ENCODE results near the gene VWF.

VWF gene

DNA sequence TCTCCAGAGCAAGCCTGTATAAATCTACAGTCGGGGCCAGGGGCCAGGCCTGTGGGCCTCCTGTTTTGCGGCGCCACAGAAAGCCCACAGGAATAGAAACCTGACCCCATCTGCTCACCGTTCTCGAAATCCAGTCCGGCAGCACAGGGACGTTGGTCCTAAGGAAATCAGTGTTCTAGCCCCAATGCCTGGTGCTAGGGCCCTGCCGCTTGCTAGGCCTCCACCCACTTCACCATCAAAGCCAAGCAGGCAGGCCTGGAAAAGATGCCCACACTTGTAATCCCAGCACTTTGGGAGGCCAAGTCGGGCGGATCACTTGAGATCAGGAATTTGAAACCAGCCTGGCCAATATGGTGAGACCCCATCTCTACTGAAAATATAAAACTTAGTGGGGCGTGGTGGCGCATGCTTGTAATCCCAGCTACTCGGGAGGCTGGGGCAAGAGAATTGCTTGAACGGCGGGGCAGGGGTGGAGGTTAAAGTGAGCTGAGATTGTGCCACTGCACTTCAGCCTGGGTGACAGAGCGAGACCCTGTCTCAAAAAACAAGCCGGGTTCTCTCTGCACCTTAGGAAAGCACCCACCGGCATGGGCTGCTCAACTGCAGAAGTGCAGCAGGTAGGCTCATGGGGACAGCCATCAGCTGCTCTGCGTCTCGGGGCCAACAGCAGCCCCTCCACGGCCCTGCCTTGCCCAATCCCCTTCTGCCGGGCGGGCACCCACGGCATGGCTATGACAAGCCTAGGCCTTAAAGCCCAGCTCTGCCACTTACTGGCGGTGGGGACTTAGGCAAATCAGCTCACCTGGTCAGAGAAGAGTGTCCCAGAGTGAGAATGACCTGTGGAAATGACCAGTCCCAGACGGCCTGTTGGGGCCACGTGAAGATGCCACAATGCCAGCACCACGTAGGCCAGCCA lies 47.4 kb downstream of the VWF start:
- Histone ChIP-seq H3K9me3 (ENCODE audit: control insufficient read depth, low read length) (no peaks in the 10 kb centered on the region), H3K9ac (no peak overlapping the region), H3K27me3 (ENCODE audit: control insufficient read depth, insufficient read depth, low read length) (no peaks in the 10 kb centered on the region)

DNA sequence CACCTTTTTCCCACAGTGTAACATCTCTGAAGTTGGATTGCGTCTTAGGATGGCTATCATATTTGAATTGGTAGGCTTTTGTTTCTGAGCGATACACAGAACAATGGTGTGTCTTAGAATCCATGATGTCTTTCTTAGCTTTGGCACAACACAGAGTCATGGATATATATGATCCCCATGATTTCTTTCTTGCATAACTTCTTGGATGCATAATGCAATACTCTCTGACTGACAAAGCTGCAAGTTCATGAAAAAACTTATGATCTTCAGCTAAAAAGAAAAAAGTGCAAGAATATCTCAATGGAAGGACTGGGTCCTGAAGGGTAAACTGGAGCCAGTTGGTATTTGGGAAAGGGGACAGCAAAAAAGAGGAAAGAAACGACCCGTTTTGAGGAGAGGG lies 48.1 kb downstream of the VWF start:
- Histone ChIP-seq H3K9ac (no peak overlapping the region), H3K27ac (no peak overlapping the region), H3K9me3 (ENCODE audit: control insufficient read depth, low read length) (no peaks in the 10 kb centered on the region), H3K4me2 (ENCODE audit: low read length) (no peak overlapping the region), H3K4me3 (ENCODE audit: low read depth, low read length) (no peak overlapping the region), H3K27me3 (ENCODE audit: control insufficient read depth, insufficient read depth, low read length) (no peaks in the 10 kb centered on the region), H3K4me1 (peaks cover 18% of the 10 kb centered on the region), H2AFZ (no peak overlapping the region), H3K79me2 (no peaks in the 10 kb centered on the region), H3K36me3 (ENCODE audit: control insufficient read depth, insufficient read depth, low read length) (no peaks in the 10 kb centered on the region)
- TF ChIP-seq, protein P1, sequence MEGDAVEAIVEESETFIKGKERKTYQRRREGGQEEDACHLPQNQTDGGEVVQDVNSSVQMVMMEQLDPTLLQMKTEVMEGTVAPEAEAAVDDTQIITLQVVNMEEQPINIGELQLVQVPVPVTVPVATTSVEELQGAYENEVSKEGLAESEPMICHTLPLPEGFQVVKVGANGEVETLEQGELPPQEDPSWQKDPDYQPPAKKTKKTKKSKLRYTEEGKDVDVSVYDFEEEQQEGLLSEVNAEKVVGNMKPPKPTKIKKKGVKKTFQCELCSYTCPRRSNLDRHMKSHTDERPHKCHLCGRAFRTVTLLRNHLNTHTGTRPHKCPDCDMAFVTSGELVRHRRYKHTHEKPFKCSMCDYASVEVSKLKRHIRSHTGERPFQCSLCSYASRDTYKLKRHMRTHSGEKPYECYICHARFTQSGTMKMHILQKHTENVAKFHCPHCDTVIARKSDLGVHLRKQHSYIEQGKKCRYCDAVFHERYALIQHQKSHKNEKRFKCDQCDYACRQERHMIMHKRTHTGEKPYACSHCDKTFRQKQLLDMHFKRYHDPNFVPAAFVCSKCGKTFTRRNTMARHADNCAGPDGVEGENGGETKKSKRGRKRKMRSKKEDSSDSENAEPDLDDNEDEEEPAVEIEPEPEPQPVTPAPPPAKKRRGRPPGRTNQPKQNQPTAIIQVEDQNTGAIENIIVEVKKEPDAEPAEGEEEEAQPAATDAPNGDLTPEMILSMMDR (IDR thresholded peaks at IDR 0.05) = no peak

More for the DNA sequence above, 47.4 kb downstream of the VWF start:
- H3K79me2 ChIP-seq = no peaks in the 10 kb centered on the region
- no peak overlapping the region for H3K4me2 ChIP-seq (ENCODE audit: low read length)
- H3K36me3 ChIP-seq (ENCODE audit: control insufficient read depth, insufficient read depth, low read length) = no peaks in the 10 kb centered on the region
- H2AFZ ChIP-seq = no peak overlapping the region
- H3K4me3 ChIP-seq (ENCODE audit: low read depth, low read length) = no peak overlapping the region
- TF ChIP-seq, protein P1 (IDR thresholded peaks at IDR 0.05) = no peak
- peaks cover 18% of the 10 kb centered on the region for H3K4me1 ChIP-seq
- H3K27ac ChIP-seq = no peak overlapping the region

DNA sequence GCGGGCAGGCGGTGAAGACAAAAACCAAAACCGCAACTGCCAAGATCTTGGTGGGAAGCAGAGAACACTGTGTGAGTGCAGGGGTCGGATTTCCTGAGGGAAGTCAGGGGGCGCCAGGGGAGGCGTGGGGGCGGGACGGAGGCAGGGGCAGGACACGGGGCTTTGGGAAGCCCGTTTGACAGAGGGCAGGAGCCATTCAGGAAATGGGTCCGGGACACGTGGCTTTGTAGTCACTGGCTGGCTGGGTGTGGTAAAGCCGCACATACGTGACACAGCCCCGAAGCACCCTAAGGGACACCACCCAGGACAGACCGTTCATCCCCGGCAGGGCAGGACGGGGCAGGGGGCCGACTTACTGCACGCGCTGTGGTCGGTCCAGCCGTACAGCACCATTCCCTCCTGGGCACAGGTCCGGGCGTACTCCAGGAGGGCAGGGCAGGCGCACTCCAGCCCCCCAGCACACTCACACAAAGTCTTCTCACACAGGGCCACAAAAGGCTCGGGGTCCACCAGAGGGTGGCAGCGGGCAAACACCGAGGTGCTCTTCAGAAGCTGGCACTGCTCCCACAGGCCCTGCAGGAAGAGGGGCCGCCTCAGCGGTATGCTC lies 49.4 kb downstream of the VWF start:
- Histone ChIP-seq H3K27me3 (ENCODE audit: control insufficient read depth, insufficient read depth, low read length) (no peaks in the 10 kb centered on the region), H3K9me3 (ENCODE audit: control insufficient read depth, low read length) (no peaks in the 10 kb centered on the region), H3K4me3 (ENCODE audit: low read depth, low read length) (no peak overlapping the region), H3K4me2 (ENCODE audit: low read length) (no peak overlapping the region), H3K79me2 (no peaks in the 10 kb centered on the region), H3K36me3 (ENCODE audit: control insufficient read depth, insufficient read depth, low read length) (no peaks in the 10 kb centered on the region), H3K9ac (no peak overlapping the region), H2AFZ (peak overlapping the region; percentile 59), H3K27ac (peak overlapping the region; percentile 36), H3K4me1 (peaks cover 12% of the 10 kb centered on the region)
- TF ChIP-seq, protein P1 (IDR thresholded peaks at IDR 0.05) = no peak

DNA sequence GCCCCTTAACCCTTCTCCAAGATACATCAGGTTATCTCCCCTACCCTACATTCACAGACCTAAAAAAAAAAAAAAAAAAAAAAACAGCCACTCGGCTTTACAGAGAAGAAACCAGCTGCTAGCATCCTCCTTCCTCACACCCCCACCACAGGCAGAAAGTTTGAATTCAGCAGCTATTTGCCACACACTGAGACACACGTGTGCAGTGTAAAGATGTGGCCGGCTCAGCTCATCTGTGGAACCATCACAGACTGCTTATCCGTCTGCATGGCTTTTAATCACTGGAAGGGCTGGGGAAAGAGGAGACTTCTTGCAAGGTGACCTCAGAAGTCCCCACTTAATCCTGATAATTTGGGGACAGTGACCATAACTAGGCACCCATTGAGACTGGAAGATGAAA lies 50.0 kb downstream of the VWF start:
- no peaks in the 10 kb centered on the region for H3K36me3 ChIP-seq (ENCODE audit: control insufficient read depth, insufficient read depth, low read length)
- TF ChIP-seq, protein P1 (IDR thresholded peaks at IDR 0.05) = no peak
- H3K79me2 ChIP-seq = no peaks in the 10 kb centered on the region
- H3K9me3 ChIP-seq (ENCODE audit: control insufficient read depth, low read length) = no peaks in the 10 kb centered on the region
- H2AFZ ChIP-seq = peak overlapping the region; percentile 59
- H3K27me3 ChIP-seq (ENCODE audit: control insufficient read depth, insufficient read depth, low read length) = no peaks in the 10 kb centered on the region
- peak overlapping the region; percentile 36 for H3K27ac ChIP-seq
- no peak overlapping the region for H3K4me3 ChIP-seq (ENCODE audit: low read depth, low read length)
- H3K9ac ChIP-seq = no peak overlapping the region
- no peak overlapping the region for H3K4me2 ChIP-seq (ENCODE audit: low read length)
- peaks cover 12% of the 10 kb centered on the region for H3K4me1 ChIP-seq
